Measurements from ENCODE around the gene WARS2.
"Not testable (repeated sequence)": the region's sequence is repeated elsewhere in the genome, so short reads cannot be mapped to it uniquely, and the experiment has no call there.

The WARS2 gene

DNA sequence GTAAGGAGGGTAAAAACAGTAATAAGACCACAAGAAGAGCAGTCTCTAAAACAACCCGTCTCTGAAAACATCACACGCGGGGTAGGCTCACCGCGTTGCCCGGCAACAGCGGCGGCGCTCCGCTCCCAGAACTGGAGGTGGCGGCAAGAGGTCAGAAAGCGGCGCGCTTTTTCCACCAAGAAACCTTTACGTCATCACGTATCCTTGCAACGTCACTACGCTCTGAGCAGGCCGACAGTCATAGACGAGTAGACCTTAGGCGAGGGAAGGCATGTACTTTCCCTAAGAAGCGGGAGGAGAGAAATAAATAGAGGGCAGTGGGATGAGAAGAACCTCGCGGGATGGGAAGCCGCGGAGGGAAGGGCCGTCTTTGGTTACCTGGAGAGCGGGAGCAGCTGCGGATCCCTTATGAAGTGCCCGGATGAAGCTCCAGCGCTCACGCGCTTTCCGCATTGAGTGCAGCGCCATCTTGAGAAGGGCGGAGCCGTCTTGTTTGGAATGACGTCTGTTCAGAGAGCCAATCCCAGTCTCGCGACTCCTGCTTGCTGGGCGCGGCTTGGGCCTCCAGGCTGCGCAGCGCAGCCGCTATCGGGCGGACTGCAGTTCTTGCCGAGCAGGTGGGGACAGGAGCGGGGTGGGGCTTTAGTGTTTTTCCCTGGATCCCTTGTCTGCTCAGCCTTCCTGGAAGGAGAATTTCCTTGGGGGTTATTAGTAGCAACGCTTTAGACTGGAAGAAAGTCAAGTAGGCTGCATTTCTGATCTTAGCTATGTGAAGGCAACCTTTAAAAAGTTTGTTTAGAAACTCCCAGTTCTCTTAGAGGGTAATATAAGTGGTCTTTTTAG, at the start of gene WARS2:
Gene WARS2 (minus strand): TSS at position 477 of the 843 bp plus-strand sequence. CDS start 9 bp downstream, at position 468.
- DNase-seq: peak; percentile 99

- no peak for DNase-seq
Measured at GRCh38 chr1:119188926-119189325, 48.5 kb upstream of the WARS2 start.

- no peak for DNase-seq
Measured at GRCh38 chr1:119187416-119187815, 47.0 kb upstream of the WARS2 start.

DNA sequence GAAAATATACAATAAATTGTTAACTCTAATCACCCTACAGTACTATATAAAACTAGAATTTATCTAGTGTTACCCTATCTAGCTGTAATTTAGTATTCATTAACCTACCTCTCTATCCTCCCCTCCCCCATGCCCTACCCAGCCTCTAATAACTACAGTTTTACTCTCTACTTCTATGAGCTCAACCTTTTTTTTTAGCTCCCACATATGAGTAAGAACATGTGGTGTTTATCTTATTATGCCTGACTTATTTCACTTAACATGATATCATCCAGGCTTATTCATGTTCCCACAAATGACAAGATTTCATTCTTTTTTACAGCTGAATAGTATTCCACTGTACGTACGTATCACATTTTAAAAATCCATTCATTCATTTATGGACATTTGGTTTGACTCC, 46.0 kb upstream of the WARS2 start:
- no peak for DNase-seq

DNA sequence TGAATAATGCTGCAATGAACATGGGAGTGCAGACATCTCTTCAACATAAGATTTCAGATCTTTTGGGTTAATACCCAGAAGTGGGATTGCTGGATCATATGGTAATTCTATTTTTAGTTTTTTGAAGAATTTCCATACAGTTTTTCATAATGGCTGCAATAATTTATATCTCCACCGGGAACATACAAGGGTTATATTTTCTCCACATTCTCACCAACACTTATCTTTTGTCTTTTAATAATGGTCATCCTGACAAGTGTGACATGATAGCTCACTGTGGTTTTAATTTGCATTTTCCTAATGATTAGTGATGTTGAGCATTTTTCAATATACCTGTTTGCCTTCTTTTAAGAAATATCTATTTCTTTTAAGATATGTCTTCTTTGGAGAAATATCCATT, 44.5 kb upstream of the WARS2 start:
- DNase-seq: no peak

- DNase-seq: no peak
Measured at GRCh38 chr1:119181218-119181617, 40.8 kb upstream of the WARS2 start.

DNA sequence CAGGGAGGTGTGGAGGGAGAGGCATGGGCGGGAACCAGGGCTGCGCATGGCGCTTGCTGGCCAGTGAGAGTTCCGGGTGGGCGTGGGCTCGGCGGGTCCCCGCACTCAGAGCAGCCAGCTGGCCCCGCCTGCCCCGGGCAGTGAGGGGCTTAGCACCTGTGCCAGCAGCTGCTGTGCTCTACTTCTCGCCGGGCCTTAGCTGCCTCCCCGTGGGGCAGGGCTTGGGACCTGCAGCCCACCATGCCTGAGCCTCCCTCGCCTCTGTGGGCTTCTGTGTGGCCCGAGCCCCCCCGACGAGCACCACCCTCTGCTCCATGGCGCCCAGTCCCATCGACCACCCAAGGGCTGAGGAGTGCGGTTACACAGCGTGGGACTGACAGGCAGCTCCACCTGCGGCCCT, 38.6 kb upstream of the WARS2 start:
- no peak for DNase-seq

DNA sequence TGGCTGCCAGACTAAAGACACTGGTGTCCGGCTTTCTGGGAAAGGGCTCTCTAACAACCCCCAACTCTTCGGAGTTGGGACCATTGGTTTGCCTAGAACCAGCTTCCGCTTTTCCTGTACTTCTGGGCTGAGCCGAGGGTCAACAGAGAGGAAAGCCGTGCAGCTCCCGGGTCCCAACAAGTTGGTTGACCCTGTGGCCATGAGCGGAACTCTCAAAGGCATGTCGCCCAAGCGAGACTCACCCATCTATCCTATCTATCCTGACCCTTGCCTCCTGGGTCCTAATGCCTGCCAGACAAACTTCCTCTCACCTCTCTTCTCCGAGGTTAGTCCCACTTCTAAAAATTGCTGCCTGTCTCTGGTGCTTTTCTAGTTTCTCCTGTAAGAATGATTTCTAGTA, 32.5 kb upstream of the WARS2 start:
- DNase-seq: not testable (repeated sequence)

GRCh38 chr1:119171381-119172010, 31.0 kb upstream of the WARS2 start:
- not testable (repeated sequence) for DNase-seq

DNA sequence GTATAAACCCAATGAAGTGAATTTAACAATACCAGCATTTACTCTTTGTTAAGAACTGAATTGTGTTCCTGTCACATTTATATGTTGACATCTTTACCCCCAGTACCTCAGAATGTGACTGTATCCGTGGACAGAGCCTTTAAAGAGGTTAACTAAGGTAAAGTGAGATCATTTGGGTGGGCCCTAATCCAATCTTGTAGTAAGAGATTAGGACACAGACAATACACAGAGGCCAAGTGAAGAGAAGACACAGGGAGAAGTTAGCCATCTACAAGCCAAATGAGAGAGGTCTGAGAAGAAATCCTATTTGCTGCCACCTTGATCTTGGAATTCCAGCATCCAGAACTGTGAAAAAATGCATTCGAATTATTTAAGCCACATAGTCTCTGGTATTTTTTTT, 22.9 kb upstream of the WARS2 start:
- no peak for DNase-seq

DNA sequence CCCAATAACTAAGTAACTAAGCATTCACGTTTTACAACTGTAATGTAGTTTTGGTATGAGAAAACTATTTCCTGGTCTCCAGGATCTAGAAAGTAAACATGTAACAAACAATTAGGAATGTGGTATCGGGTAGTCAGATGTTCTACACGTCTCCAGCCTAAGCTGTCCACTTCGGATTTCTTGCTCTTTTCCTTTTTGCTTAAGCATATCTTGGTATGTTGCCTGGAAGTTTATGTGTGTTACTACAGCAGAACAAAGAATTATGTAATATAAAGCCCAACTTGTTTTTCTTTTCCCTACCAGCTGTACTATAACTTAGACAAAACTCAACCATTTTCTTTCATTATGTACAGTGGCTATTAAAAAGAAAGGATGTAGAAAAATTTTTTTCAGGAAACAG, 20.4 kb upstream of the WARS2 start:
- no peak for DNase-seq

DNA sequence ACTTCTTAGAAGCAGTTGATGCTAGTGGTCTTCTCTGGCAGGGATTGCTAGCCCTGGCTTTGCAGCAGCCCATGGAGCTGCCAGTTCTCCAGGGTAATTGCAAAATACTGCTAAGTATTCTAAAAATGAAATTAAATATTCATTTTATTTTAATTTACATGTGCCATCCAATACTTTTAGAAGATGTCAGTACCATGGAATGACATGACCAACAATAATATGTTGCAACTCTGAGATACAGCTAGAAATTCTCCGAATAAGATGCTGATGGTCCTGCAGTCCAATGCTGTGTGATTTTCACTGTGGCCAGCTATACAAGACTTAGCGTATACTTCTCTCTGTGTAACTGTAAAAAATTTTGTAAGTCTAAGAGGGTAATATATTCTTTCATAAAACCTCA, 20.0 kb upstream of the WARS2 start:
- no peak for DNase-seq

DNA sequence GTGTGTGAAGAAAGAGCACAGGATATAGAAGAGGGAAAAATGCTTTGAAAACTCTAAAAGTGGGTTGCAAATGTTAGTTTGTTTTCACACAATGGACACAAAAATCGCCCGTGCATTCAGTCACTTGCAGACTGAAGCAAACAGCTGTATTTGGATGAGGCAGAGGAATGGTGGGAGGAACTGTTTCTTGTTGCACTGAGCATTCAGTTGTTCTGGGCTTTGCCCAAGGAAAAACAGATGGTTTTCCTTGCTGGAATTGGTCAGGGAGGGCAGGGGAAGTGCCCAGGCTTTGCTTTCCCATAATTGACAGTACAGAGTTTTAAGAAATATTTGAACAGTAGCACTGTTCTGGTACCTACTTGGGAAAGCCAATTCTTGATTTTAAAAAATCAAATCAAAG, 19.5 kb upstream of the WARS2 start:
- DNase-seq: no peak

- DNase-seq: no peak
Measured at GRCh38 chr1:119159111-119159510, 18.7 kb upstream of the WARS2 start.

DNA sequence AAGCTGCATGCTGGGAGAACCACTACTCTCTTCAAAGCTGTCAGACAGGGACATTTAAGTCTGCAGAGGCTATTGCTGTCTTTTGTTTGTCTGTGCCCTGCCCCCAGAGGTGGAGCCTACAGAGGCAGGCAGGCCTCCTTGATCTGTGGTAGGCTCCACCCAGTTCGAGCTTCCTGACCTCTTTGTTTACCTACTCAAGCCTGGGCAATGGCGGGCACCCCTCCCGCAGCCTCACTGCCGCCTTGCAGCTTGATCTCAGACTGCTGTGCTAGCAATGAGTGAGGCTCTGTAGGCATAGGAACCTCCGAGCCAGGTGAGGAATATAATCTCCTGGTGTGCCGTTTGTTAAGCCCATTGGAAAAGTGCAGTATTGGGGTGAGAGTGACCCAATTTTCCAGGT, 16.3 kb upstream of the WARS2 start:
- not testable (repeated sequence) for DNase-seq

- DNase-seq: not testable (repeated sequence)
Measured at GRCh38 chr1:119155069-119155468, 14.6 kb upstream of the WARS2 start.

- no peak for DNase-seq
Measured at GRCh38 chr1:119150150-119150549, 9.7 kb upstream of the WARS2 start.

DNA sequence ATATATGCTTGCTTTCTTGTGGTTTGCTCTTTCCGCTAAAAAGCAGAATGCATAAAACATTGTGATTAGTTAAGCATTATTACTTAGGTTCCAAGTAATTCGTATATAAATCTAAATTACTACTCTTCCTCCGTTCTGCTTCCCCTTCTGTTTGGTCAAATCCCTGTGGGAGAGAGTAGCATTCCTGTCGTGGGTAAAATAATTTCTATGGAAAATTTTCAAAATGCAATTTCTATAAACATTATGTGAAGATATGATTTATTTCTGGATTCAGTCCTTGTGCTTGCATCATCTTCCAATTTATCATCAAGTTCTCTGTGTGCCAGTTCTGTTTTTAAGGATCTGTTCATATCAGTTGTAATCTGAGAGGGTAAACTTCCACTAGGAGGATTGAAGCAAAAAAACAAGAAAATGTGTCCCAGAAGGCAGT, 7.2 kb upstream of the WARS2 start:
- DNase-seq: no peak

DNA sequence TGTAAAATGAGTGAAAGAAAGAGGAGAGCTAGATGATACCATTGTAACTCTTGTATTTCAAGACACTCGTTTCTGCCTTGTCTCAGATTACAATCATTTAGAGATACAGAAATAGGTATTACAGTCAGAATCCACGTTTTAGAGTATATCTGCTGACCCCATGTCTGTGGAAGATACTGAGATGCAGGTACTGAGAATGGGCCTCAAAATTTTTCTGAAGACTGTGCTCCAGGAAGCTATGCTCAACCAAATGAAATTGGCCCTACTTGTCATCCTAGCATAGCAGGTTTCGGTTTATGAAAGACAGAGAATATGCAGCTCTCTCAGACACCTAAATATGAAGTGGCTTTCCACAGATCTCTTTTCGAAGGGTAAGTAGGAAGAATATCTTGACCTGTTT, 6.0 kb upstream of the WARS2 start:
- no peak for DNase-seq

DNA sequence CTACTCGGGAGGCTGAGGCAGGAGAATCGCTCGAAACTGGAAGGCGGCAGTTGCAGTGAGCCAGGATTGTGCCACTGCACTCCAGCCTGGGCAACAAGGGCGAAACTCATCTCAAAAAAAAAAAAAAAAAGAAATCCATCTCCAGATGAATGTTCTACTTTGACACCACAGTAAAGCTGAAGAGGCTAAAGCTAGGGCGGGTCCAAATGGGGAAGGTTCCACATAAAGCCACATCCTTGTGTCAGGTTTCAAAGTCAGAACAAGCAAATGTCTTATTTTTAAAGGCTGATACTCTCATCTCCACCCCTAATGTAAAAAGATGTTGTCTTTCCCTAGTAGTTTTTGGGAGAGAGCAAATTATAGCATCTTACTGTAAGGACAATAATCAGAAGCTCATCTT, 4.4 kb upstream of the WARS2 start:
- DNase-seq: no peak

- DNase-seq: no peak
Measured at GRCh38 chr1:119143706-119144105, 3.3 kb upstream of the WARS2 start.

- no peak for DNase-seq
Measured at GRCh38 chr1:119141660-119142059, 1.2 kb upstream of the WARS2 start.

DNA sequence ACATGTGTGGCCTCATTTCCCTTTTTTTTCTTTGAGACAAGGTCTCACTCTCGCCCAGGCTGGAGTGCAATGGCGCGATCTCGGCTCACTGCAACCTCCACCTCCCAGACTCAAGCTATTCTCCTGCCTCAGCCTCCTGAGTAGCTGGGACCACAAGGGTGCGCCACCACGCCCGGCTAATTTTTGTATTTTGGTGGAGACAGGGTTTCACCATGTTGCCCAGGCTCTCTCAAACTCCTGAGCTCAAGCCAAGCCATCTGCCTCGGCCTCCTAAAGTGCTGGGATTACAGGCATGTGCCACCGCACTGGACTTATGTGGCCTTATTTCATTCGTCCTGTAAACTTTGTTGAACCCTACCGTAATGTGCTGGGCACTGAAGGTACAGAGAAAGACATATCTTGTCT, 569 bp upstream of the WARS2 start:
- no peak for DNase-seq

DNA sequence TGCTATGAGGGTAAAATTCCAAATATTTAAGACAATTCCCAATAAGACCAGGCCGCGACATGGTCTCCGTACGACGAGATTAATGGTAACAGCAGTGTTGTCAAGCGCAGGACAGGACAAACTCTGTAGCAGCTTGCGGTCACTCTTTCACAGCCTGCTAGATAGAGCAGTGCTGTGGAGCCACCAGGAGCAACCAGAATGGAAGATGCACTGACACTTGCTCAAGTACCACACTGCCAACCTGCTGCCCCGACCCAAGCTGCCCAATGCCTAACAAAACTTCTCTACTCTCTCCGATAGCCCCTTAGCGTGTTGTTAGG, 636 bp downstream of the WARS2 start:
- DNase-seq: no peak

- DNase-seq: no peak
Measured at GRCh38 chr1:119139403-119139802, 1.1 kb downstream of the WARS2 start.

Measured in NCI-H1694 treated with DMSO at 0.1 percent for 48 hours (cell line).